Mammary epithelial cell (primary cell): ENCODE measurements around the gene MYBPC3.

Experiments used
- EZH2 ChIP-seq: IDR thresholded peaks from 2 replicates; pipeline ENCODE4 v1.6.1; 2012; ENCODE audit warnings: low read length, inconsistent platforms, borderline replicate concordance
- TF ChIP-seq, protein P1 (sequence below), 2 donors: IDR thresholded peaks in 1 of 2; conservative IDR thresholded peaks in 1 of 2; 2 replicates each; pipeline ENCODE4 v1.5.1; 2011 to 2012; ENCODE audit warnings: inconsistent platforms in 2 of 2, low read length in 2 of 2, mild to moderate bottlenecking in 2 of 2, control low read depth in 1 of 2, low read depth in 1 of 2; ENCODE audit not compliant: insufficient read depth in 1 of 2; ENCODE audit errors: extremely low read depth in 1 of 2

GRCh38 chr11:47394322-47395222, 42.1 kb upstream of the MYBPC3 start:
- TF ChIP-seq, protein P1, sequence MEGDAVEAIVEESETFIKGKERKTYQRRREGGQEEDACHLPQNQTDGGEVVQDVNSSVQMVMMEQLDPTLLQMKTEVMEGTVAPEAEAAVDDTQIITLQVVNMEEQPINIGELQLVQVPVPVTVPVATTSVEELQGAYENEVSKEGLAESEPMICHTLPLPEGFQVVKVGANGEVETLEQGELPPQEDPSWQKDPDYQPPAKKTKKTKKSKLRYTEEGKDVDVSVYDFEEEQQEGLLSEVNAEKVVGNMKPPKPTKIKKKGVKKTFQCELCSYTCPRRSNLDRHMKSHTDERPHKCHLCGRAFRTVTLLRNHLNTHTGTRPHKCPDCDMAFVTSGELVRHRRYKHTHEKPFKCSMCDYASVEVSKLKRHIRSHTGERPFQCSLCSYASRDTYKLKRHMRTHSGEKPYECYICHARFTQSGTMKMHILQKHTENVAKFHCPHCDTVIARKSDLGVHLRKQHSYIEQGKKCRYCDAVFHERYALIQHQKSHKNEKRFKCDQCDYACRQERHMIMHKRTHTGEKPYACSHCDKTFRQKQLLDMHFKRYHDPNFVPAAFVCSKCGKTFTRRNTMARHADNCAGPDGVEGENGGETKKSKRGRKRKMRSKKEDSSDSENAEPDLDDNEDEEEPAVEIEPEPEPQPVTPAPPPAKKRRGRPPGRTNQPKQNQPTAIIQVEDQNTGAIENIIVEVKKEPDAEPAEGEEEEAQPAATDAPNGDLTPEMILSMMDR (conservative IDR thresholded peaks at IDR 0.05 in 1 of 2, IDR thresholded peaks at IDR 0.05 in 1 of 2; ENCODE audit: extremely low read depth in 1 of 2, insufficient read depth in 1 of 2, low read depth in 1 of 2, low read length in 2 of 2), result no peak
- TF ChIP-seq EZH2, result no peak
